HCT116 (cell line): ENCODE data around the gene EIF4G3. TPM values are rescaled to one million over a fixed set of nuclear protein-coding genes. Genes with fewer than 3 reads are reported as not detected.

Experiments
- ATAC-seq: fragments of 200-7000 bp; cut with Tn5 transposase; 2 replicates; pipeline ENCODE4 v1.9.1; 2020; ENCODE audit warnings: mild to moderate bottlenecking, moderate library complexity
- BruUV-seq: library from RNA; stranded (reverse); fragments of 400-500 nt; replicated peaks from 2 replicates; lab custom pipeline; 2021; lab: Mats Ljungman, UMichigan
- CTCF ChIA-PET: fragments of 300-600 bp; sonication (Branson Sonifier 250); formaldehyde crosslinking; loops from one replicate; lab custom pipeline; 2021; ENCODE audit warnings: antibody characterized with exemption; lab: Charles Lee
- POLR2A ChIA-PET: fragments of 300-600, 350-600 bp; sonication (Branson Sonifier 250); formaldehyde crosslinking; loops from one replicate; lab custom pipeline; 2021; ENCODE audit warnings: antibody characterized with exemption; lab: Charles Lee
- RAD21 ChIA-PET, 2 experiments: fragments of 300-600 bp; sonication (Branson Sonifier 250); formaldehyde crosslinking; loops; one replicate each; lab custom pipeline; 2023; ENCODE audit warnings: low total read pairs in 2 of 2; ENCODE audit not compliant: uncharacterized antibody in 2 of 2, unreplicated experiment in 2 of 2, low non-redundant PET in 1 of 2; lab: Charles Lee
- DNase-seq: peaks from one replicate; pipeline ENCODE4 v3.0.0-alpha.2; 2010; ENCODE audit warnings: low read depth, low spot score
- H2AFZ ChIP-seq: fragments of 200-600 bp; shearing (Covaris generic), sonication (generic); 2 replicates; pipeline ENCODE4 v1.6.1; 2017; ENCODE audit warnings: low read depth, mixed run types, mixed read lengths, antibody characterized with exemption, low read length; ENCODE audit not compliant: poor library complexity, severe bottlenecking
- H3K27ac ChIP-seq: 2 replicates; pipeline ENCODE4 v1.5.1; 2012; ENCODE audit warnings: low read depth, low read length
- H3K27me3 ChIP-seq: fragments of 200-600 bp; sonication (generic); 2 replicates; pipeline ENCODE4 v1.6.1; 2016; ENCODE audit warnings: mixed run types, low read length, mixed read lengths; ENCODE audit not compliant: insufficient read depth
- H3K36me3 ChIP-seq, 2 experiments: fragments of 200-500 bp in 1 of 2; fragments of 200-600 bp in 1 of 2; sonication (Bioruptor generic) in 1 of 2; sonication (generic) in 1 of 2; 2 replicates each; pipeline versions ENCODE4 v1.5.1 to v1.6.1; 2014 to 2016; ENCODE audit warnings: low read length in 2 of 2, inconsistent platforms in 1 of 2, mixed read lengths in 1 of 2, mixed run types in 1 of 2; ENCODE audit not compliant: insufficient read depth in 2 of 2, control insufficient read depth in 1 of 2
- H3K4me1 ChIP-seq, 2 experiments: fragments of 200-600 bp in 1 of 2; sonication (generic) in 1 of 2; 2 replicates each; pipeline versions ENCODE4 v1.5.1 to v1.6.1; 2012 to 2017; ENCODE audit warnings: low read length in 2 of 2, inconsistent platforms in 1 of 2, mild to moderate bottlenecking in 1 of 2, mixed read lengths in 1 of 2, mixed run types in 1 of 2, moderate library complexity in 1 of 2; ENCODE audit not compliant: insufficient read depth in 2 of 2, control insufficient read depth in 1 of 2
- H3K4me2 ChIP-seq: fragments of 200-600 bp; sonication (generic); 2 replicates; pipeline ENCODE4 v1.6.1; 2017; ENCODE audit warnings: mixed run types, low read length, mixed read lengths
- H3K4me3 ChIP-seq, 2 experiments: fragments of 200-600 bp in 1 of 2; sonication (generic) in 1 of 2; replicated peaks in 1 of 2; 2 replicates each; pipeline ENCODE4 v1.5.1; 2011 to 2016; ENCODE audit warnings: low read length in 2 of 2, control low read depth in 1 of 2, low read depth in 1 of 2, mild to moderate bottlenecking in 1 of 2, mixed read lengths in 1 of 2, mixed run types in 1 of 2
- H3K79me2 ChIP-seq: fragments of 200-600 bp; sonication (generic); 2 replicates; pipeline ENCODE4 v1.6.1; 2017; ENCODE audit warnings: mild to moderate bottlenecking, mixed run types, low read length, moderate library complexity, mixed read lengths; ENCODE audit not compliant: insufficient read depth
- H3K9ac ChIP-seq: fragments of 200-600 bp; sonication (generic); 2 replicates; pipeline ENCODE4 v1.6.1; 2016; ENCODE audit warnings: low read length, mixed read lengths
- H3K9me2 ChIP-seq: fragments of 200-600 bp; sonication (generic), shearing (Covaris generic); 2 replicates; pipeline ENCODE4 v1.6.1; 2017; ENCODE audit warnings: mixed run types, mild to moderate bottlenecking, moderate library complexity; ENCODE audit not compliant: insufficient read depth
- H3K9me3 ChIP-seq, 2 experiments: fragments of 200-500 bp in 1 of 2; fragments of 200-600 bp in 1 of 2; sonication (Bioruptor generic) in 1 of 2; sonication (generic) in 1 of 2; 2 replicates each; pipeline ENCODE4 v1.6.1; 2014 to 2017; ENCODE audit warnings: low read length in 2 of 2, mixed read lengths in 2 of 2, inconsistent platforms in 1 of 2, low read depth in 1 of 2, mild to moderate bottlenecking in 1 of 2, mixed run types in 1 of 2, moderate library complexity in 1 of 2; ENCODE audit not compliant: control insufficient read depth in 1 of 2, insufficient read depth in 1 of 2
- H4K20me1 ChIP-seq: fragments of 200-600 bp; sonication (generic), shearing (Covaris generic); 2 replicates; pipeline ENCODE4 v1.6.1; 2017; ENCODE audit warnings: mixed run types, mild to moderate bottlenecking, moderate library complexity; ENCODE audit not compliant: insufficient read depth
- CBX3 ChIP-seq: IDR thresholded peaks from 2 replicates; pipeline ENCODE4 v1.6.1; 2012; ENCODE audit warnings: low read depth
- ELF1 ChIP-seq: IDR thresholded peaks from 2 replicates; pipeline ENCODE4 v1.6.1; 2012; ENCODE audit warnings: low read depth, borderline replicate concordance
- EZH2phosphoT487 ChIP-seq: fragments of 200-600 bp; IDR thresholded peaks from 2 replicates; pipeline ENCODE4 v1.6.1; 2018; ENCODE audit warnings: antibody characterized with exemption, borderline replicate concordance
- FOSL1 ChIP-seq: IDR thresholded peaks from 2 replicates; pipeline ENCODE4 v1.6.1; 2012; ENCODE audit warnings: low read depth
- POLR2A ChIP-seq: IDR thresholded peaks from 2 replicates; pipeline ENCODE4 v1.7.0; 2011; ENCODE audit warnings: borderline replicate concordance; ENCODE audit not compliant: insufficient read depth, insufficient read length; ENCODE audit errors: extremely low read depth
- POLR2AphosphoS5 ChIP-seq: IDR thresholded peaks from 2 replicates; pipeline ENCODE4 v1.6.1; 2011; ENCODE audit warnings: mild to moderate bottlenecking, low read depth, low read length, moderate library complexity
- TCF7L2 ChIP-seq: IDR thresholded peaks from 2 replicates; pipeline ENCODE4 v1.7.0; 2011; ENCODE audit warnings: borderline replicate concordance, inconsistent platforms; ENCODE audit not compliant: insufficient read depth, insufficient read length; ENCODE audit errors: extremely low read depth
- YY1 ChIP-seq: IDR thresholded peaks from 2 replicates; pipeline ENCODE4 v1.6.1; 2011; ENCODE audit warnings: low read length, low read depth, moderate library complexity, mild to moderate bottlenecking; ENCODE audit not compliant: insufficient replicate concordance; ENCODE audit errors: extremely low read depth
- ZBTB33 ChIP-seq: IDR thresholded peaks from 2 replicates; pipeline ENCODE4 v1.6.1; 2011; ENCODE audit warnings: mild to moderate bottlenecking, low read length, moderate library complexity; ENCODE audit not compliant: insufficient replicate concordance; ENCODE audit errors: extremely low read depth
- ZFX ChIP-seq: fragments of 450-650 bp; IDR thresholded peaks from 2 replicates; pipeline ENCODE4 v1.6.1; 2017
- intact Hi-C: fragments of 100-400 bp; cut with micrococcal nuclease; formaldehyde crosslinking; loops from 2 replicates; pipeline ENCODE4 v1.10.0; 2022
- total RNA-seq: library from RNA; stranded (reverse); gene quantifications from one replicate; pipeline ENCODE4 v1.2.1, GENCODE V29; 2021; ENCODE audit not compliant: unreplicated experiment

The EIF4G3 gene
- total RNA-seq, 1 experiment from 2014 or later: 40.1 TPM

DNA sequence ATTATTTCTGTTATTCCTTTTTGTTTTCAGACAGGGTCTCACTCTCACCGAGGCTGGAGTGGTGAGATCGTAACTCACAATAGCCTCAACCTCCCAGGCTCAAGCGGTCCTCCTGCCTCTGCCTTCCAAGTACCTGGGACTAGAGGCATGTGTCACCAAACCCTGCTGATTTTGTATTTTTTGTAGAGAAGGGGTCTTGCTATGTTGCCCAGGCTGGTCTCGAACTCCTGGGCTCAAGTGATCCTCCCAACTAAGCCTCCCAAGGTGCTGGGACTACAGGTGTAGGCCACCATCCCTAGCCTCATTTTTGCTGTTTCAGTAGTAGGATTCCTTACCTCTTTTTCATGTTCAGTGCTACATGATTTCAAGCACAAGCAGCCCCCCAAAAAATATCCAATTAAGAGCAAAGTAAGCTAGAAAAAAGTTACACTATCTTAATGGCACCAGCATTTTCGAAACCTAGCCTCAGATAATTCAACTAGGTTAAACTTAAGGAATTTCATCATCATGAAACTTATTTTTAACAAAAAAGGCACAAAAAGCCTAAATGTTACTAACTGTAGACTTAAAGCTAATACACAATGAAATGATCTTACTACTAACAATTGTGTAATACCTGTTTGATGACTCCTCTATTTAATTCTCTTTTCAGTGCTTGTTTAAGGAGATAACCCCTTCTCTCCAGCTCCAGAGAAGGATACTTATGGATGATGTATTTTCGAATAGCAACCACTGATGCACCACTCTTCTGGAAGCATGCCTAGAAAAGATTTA, 406.2 kb downstream of the EIF4G3 start:
- no peak overlapping the region for H2AFZ ChIP-seq
- no peak overlapping the region for H3K9ac ChIP-seq
- no peak overlapping the region for H3K4me2 ChIP-seq
- peaks cover 66 to 84% of the 10 kb centered on the region in 2 experiments for H3K36me3 ChIP-seq
- H3K4me1 ChIP-seq: no peaks in the 10 kb centered on the region
- ChIA-PET CTCF (no interaction called here), POLR2A (no interaction called here), RAD21 (no interaction called here)
- H4K20me1 ChIP-seq: peaks cover 7% of the 10 kb centered on the region; the same call in 1 of the 2 replicates
- no peak for DNase-seq
- intact Hi-C loops: no loop called here
- no peak overlapping the region for H3K27ac ChIP-seq
- no TSS peak for BruUV-seq
- no peak overlapping the region for H3K4me3 ChIP-seq
- H3K27me3 ChIP-seq: no peaks in the 10 kb centered on the region
- peaks cover 77% of the 10 kb centered on the region for H3K79me2 ChIP-seq
- no peaks in the 10 kb centered on the region for H3K9me2 ChIP-seq
- TF ChIP-seq EZH2phosphoT487: no peak
- TF ChIP-seq TCF7L2: no peak
- TF ChIP-seq POLR2AphosphoS5: no peak
- no peak for TF ChIP-seq CBX3
- TF ChIP-seq ZFX: no peak
- TF ChIP-seq FOSL1: no peak
- H3K9me3 ChIP-seq: no peaks in the 10 kb centered on the region
- ATAC-seq: no peak

GRCh38 chr1:20767271-20767670, 409.4 kb downstream of the EIF4G3 start:
- Histone ChIP-seq H3K27me3 (no peaks in the 10 kb centered on the region), H3K4me2 (no peak overlapping the region), H3K9ac (no peak overlapping the region), H3K4me1 (no peaks in the 10 kb centered on the region), H3K36me3 (peaks cover 83% of the 10 kb centered on the region in 2 experiments), H3K9me3 (no peaks in the 10 kb centered on the region), H3K79me2 (peaks cover 70% of the 10 kb centered on the region), H3K9me2 (no peaks in the 10 kb centered on the region), H2AFZ (no peak overlapping the region), H3K27ac (no peak overlapping the region), H3K4me3 (no peak overlapping the region), H4K20me1 (peaks cover 5% of the 10 kb centered on the region; the same call in 1 of the 2 replicates)
- no TSS peak for BruUV-seq
- CTCF ChIA-PET: no interaction called here
- ATAC-seq (no peak), DNase-seq (no peak)
- intact Hi-C loops: no loop called here
- POLR2A ChIA-PET: no interaction called here
- TF ChIP-seq EZH2phosphoT487 (no peak), YY1 (no peak), POLR2AphosphoS5 (no peak), ZBTB33 (no peak), POLR2A (no peak), ELF1 (no peak), ZFX (no peak)
- RAD21 ChIA-PET: no interaction called here
